Midbrain (tissue), 1 donor: ENCODE results near the gene PPCDC.

ENCODE experiments used
- DNase-seq: peaks from one replicate; lab custom pipeline; 2025; lab: John Stamatoyannopoulos, UW

PPCDC gene

DNA sequence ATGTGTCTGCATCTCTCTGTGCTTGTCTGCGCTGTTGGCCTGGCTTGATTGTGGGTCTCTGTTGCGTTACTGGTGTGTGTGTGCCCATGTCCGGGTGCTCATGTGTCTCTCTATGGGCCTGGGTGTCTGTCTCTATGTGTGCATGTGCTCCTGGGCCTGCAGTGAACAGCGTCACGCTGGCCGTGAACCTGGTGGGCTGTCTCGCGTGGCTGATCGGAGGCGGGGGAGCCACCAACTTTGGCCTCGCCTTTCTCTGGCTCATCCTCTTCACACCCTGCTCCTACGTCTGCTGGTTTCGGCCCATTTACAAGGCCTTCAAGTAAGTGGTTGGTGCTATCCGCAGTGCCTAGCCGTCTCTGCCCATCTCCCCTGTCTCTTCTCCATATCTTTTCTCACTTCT, 7.0 kb upstream of the PPCDC start:
- DNase-seq: no peak

DNA sequence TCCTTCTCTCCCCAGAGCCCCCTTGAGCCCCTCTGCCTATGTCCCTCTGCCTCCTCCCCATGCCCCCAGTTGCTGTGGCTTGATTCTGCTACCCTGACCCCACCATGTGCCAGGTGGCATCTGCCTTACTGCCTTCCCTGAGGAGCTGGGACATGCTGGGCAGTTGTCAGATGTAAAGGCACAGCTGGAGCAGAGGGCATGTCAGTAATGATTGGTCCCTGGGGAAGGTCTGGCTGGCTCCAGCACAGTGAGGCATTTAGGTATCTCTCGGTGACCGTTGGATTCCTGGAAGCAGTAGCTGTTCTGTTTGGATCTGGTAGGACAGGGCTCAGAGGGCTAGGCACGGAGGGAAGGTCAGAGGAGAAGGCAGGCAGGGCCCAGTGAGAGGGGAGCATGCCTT, 3.5 kb upstream of the PPCDC start:
- DNase-seq: no peak

- no peak for DNase-seq
Observed at GRCh38 chr15:75021341-75021740, 2.0 kb upstream of the PPCDC start.

GRCh38 chr15:75022783-75023180, 608 bp upstream of the PPCDC start:
- no peak for DNase-seq

DNA sequence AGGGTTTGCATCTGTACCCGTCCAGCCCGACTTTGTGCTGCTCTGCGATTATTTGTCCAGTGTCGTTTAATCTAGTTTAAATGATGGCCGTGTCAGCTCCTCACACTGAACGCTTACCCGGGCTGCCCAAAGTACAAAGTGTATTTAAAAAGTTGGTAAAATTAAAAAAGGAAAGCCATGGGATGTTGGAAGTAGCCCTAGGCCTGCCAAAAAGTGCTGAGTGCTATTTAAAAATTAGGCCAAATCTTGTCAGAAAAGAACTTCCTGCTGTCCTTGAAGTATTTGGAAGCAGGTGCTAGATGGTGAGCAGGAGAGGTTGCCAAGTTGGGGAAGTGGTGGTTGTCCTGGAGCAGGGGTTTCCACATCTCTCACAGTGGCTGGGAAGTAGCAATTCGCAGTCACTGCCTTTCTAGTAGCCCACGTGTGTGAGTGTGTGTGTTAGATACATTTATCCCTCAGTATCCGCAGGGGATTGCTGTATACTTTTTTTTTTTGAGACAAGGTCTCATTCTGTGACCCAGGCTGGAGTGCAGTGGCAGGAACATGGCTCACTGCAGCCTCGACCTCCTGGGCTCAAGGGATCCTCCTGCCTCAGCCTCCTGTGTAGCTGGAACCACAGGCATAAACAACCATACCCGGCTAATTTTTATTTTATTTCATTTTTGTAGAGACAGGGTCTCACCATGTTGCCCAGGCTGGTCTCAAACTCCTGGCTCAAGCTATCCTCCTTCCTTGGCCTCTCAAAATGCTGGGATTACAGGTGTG, 664 bp downstream of the PPCDC start:
- DNase-seq: no peak

GRCh38 chr15:75025107-75025506, 1.7 kb downstream of the PPCDC start:
- peak; percentile 4 for DNase-seq

- no peak for DNase-seq
Observed at GRCh38 chr15:75025548-75026260, 2.3 kb downstream of the PPCDC start.

GRCh38 chr15:75027551-75027950, 4.2 kb downstream of the PPCDC start:
- no peak for DNase-seq

GRCh38 chr15:75028991-75029377, 5.6 kb downstream of the PPCDC start:
- no peak for DNase-seq

DNA sequence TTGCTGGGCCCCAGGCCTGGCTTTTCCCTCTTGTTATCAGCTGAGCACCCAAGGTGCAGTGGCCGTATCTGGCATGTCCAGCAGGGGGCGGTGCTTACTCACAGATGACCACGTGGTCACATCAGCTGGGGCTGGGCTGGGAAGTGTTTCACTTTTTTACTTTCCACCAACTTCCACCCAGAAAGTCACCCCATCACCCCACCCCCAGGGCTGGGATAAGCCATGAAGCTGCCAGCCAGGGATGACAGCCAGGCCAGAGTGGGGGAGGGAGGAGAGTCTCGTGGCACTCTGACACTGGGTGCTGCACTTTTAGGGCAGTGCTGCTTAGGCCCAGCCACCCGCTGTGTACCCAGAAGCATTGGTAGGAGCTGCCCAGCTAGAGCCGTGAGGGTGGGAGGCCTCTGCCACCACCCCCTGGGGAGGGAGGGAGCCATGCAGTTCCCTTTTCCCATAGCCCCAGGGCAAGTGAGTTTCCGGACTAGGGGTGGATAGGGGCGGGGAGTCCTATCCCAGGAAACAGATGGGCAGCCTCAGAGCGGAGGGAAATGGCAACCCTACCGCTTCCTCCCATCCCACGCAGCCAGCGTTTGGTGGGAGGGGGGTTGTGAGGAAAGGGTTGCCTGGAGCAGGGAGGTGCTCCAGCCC, 6.1 kb downstream of the PPCDC start:
- peak; percentile 67 for DNase-seq

DNA sequence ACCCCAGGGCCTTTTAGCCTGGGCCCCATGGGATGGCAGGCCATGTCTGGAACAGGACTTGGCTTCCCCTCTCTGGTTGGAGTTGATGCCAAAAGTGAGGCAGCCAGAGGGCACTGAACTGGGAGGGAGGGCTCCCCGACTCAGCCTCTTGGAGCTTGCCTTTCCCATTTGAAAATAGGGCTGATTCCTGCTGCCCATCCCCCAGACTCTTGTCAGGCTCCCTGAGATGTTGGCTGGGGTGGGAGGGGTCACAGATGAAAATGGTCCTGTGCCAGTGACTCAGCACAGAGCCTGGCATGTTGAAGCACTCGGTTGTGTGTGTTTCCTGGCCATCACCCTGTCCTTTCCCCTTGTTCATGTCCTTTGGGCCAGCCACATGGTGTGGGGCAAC, 6.6 kb downstream of the PPCDC start:
- no peak for DNase-seq

GRCh38 chr15:75030424-75030823, 7.0 kb downstream of the PPCDC start:
- no peak for DNase-seq

- DNase-seq: no peak
Observed at GRCh38 chr15:75031848-75032247, 8.5 kb downstream of the PPCDC start.

DNA sequence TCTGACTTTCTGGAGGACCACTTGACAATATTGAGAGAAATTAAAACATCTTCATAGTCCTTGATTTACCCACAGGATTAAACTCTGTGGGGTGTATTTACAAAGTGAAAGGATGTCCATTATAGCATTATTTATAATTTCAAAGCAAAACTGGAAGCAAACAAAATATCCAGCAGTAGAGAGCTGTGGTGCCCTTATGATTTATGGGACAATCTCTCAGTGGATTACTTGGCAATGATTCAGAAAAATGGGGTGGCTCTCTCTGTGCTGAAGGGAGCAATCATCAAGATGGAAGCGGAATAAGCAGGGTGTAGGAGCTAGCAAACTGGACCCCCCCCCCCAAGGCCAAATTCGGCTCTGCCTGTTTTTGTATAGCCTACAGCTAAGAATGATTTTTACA, 9.0 kb downstream of the PPCDC start:
- no peak for DNase-seq

DNA sequence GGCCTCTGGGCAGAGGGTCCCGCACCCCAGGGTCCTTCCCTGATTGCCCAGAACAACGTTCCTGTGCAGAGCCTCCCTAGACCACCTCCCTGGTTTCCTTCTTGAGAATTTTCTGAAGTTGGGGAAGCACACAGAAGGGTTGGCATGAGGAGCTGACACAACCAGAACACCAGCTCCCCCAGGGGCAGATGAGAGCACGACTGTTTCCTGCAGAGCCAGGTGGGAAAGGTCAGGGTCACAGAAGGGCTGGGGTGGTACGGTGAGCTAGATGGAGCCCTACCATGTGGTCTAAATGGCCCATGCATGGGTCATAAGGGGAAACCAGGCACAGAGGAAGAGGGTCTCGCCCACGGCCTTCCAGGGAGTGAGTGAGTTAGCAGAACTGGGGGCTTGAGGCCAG, 10.4 kb downstream of the PPCDC start:
- no peak for DNase-seq

DNA sequence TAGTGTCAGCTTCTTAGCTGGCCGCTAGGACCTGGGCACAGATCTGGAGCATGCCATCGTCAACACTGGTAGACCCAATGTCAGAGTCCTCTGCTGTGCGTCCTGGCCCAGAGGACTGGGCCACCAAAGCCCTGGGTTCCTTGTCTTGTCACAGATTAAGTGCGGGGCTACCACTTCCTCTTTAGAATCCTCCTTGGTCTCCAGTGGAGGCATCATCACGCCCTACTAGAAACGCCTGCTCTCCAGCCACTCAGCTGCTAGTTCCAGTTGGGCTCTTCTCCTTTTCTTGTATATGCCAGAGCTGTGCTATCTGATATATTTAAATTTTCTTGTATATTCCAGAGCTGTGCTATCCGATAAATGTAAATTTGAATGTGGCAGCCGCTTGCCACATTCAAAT, 11.2 kb downstream of the PPCDC start:
- DNase-seq: no peak

DNA sequence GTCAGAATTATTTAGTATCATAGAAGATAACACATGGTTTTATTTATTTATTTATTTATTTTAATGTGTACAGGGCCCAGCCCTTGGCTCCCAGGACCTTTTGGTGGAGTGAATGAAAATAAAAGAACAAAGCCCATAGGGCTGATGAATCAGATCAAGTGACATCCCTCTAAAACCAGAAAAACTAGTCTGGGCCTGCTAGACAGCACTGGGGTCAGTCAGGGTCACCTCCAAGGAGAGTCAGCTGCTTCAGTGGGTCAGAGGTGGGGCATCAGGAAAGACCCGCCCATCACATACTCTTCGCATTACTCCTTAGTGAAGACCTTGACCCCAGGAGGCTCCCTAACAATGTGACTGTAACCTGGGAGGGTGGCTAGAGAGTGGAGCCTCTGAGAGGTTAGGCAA, 12.8 kb downstream of the PPCDC start:
- no peak for DNase-seq

DNA sequence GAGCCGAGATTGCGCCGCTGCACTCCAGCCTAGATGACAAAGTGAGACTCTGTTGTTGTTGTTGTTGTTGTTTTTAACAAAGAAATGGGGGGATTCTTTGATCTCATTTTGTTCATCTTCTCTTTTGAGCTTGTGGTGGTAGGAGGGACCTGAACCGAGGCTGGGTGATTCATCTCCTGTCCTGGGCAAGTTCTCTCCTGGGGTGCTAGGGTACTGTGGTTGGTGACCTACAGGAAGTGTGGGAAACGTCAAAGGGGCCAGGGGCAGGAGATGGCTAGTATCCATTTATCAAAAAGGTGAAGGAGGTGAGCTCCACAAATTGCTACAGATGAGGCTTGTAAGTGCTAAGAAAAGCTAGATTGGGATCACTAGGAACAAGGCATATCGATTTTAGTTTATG, 14.3 kb downstream of the PPCDC start:
- no peak for DNase-seq

DNA sequence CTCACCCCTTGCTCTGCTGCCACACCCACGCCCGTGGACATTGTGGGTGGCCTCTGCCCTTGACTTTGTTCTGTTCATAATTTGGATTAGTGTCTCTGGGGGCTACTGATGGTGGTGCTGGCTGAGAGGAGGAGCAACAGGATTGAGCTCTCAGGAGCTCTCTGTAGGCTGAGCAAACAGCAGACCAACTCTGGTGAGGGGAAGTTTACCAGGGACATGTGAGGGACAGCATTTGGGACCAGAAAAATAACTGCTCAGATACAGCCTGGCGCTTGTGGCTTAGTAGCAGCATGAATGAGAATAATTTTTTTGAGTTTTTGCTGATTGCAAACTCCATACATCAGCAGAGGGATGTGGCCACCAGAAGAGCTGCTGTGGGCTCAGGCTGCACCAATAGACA, 14.8 kb downstream of the PPCDC start:
- DNase-seq: no peak

DNA sequence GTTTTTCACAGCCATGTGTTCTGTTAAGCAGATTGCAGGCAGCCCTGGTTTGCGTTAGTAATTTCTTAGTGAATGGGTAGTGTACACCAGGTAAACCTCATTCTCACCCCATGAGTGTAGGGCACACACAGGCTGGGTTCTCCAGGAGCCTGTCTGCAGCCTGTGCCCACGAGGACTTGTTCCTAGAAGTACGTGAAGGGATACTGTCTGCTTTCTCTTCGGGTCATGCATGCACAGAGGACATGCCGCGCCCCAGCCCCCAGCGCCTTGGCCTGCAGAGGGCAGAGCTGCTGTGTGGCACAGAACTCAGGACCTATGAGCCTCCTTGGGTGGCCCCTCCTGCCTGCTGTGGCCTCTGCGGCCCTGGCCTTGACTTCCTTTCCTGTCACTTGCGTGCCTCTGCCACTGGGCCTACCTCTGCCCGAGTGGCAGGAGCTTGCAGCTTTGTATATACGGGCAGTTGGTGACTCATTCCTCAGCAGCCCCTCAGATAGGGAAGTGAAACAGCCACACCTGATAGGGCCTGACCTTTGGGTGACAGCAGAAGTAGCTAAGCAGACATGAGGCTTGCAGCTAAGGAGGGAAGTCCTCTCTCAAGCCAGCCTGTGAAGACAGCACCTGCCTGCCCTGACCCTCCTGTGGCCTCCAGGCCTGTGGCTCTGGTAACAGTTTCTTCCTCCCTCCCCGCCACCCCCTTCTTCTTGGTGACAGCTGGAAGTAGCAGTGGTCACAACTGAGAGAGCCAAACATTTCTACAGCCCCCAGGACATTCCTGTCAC, 19.5 kb downstream of the PPCDC start:
- peak; percentile 49 for DNase-seq

GRCh38 chr15:75043509-75044257, 20.3 kb downstream of the PPCDC start:
- DNase-seq: peak; percentile 93
